ENCODE measurements around the gene HSPB9. TPM values are rescaled to one million over a fixed set of nuclear protein-coding genes. Genes with fewer than 3 reads are reported as not detected.

The HSPB9 gene
- total RNA-seq, result not detected in 2 replicates

GRCh38 chr17:42122371-42123303 is at the start of gene HSPB9:
HSPB9 (plus strand) TSS chr17:42122804; CDS start chr17:42122851, 47 bp downstream.
- no peak for DNase-seq (ENCODE audit: low read depth in 2 of 2)

GRCh38 chr17:42075789-42076188 is 46.8 kb upstream of the HSPB9 start:
- DNase-seq (ENCODE audit: low read depth in 2 of 2), result no peak

- DNase-seq (ENCODE audit: low read depth in 2 of 2), result no peak
These were observed 45.6 kb upstream of the HSPB9 start for GRCh38 chr17:42076797-42077559.

- no peak for DNase-seq (ENCODE audit: low read depth in 2 of 2)
These were observed 44.8 kb upstream of the HSPB9 start for GRCh38 chr17:42077755-42078154.

- peak in 1 of 2 donors; percentile 26 for DNase-seq (ENCODE audit: low read depth in 2 of 2)
These were observed 44.1 kb upstream of the HSPB9 start for GRCh38 chr17:42078396-42079043.

- DNase-seq (ENCODE audit: low read depth in 2 of 2), result no peak
These were observed 43.1 kb upstream of the HSPB9 start for GRCh38 chr17:42079541-42079940.

- no peak for DNase-seq (ENCODE audit: low read depth in 2 of 2)
These were observed 41.0 kb upstream of the HSPB9 start for GRCh38 chr17:42081516-42082129.

- no peak for DNase-seq (ENCODE audit: low read depth in 2 of 2)
These were observed 35.4 kb upstream of the HSPB9 start for GRCh38 chr17:42087042-42087701.

GRCh38 chr17:42087736-42088705 is 34.6 kb upstream of the HSPB9 start:
- no peak for DNase-seq (ENCODE audit: low read depth in 2 of 2)

GRCh38 chr17:42088736-42089135 is 33.9 kb upstream of the HSPB9 start:
- DNase-seq (ENCODE audit: low read depth in 2 of 2), result no peak

GRCh38 chr17:42090964-42091790 is 31.4 kb upstream of the HSPB9 start:
- DNase-seq (ENCODE audit: low read depth in 2 of 2), result no peak

GRCh38 chr17:42092939-42093338 is 29.7 kb upstream of the HSPB9 start:
- DNase-seq (ENCODE audit: low read depth in 2 of 2), result no peak

- DNase-seq (ENCODE audit: low read depth in 2 of 2), result no peak
These were observed 28.1 kb upstream of the HSPB9 start for GRCh38 chr17:42094375-42095069.

- no peak for DNase-seq (ENCODE audit: low read depth in 2 of 2)
These were observed 26.1 kb upstream of the HSPB9 start for GRCh38 chr17:42096360-42097111.

- DNase-seq (ENCODE audit: low read depth in 2 of 2), result no peak
These were observed 24.6 kb upstream of the HSPB9 start, which contains the start of gene ZNF385C for GRCh38 chr17:42097691-42098631. ZNF385C (minus strand) TSS chr17:42098473; CDS start chr17:42063056, 35,417 bp downstream.

GRCh38 chr17:42098730-42099399 is 23.7 kb upstream of the HSPB9 start:
- DNase-seq (ENCODE audit: low read depth in 2 of 2), result no peak

Measured in lung microvascular endothelial cell (primary cell).